ENCODE data around the gene BLTP2.

BLTP2 gene

DNA sequence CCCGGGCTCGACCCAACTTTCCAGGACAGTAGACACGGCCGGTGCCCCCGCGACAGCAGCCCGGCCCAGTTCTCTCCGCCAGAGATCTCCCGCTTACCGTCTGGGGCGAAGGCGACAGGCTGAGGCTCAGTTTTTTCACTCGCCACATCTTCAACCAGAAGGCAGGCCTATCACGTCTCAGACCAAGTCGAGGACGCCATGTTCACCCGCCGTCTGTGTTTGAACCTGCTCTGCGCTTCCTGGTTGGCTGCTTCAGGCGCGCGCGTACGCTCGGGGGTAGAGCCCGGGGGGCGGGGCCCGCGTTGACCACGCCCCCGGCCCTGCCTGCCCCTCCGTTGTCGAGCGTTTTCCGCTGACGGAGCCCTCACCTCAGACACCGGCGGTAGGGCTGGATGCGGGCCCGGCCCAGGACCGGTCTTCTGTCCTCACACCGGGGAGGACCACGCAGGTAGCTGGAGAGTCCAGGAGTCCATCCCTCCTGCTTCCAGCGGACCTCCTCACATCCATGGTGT, 46.1 kb downstream of the BLTP2 start, which contains the start of gene SPAG5:
SPAG5 (minus strand) TSS at position 227 of the 512 bp plus-strand sequence; CDS start at position 148, 79 bp downstream.
- DNase-seq (ENCODE audit: low read depth): peak; percentile 88

DNA sequence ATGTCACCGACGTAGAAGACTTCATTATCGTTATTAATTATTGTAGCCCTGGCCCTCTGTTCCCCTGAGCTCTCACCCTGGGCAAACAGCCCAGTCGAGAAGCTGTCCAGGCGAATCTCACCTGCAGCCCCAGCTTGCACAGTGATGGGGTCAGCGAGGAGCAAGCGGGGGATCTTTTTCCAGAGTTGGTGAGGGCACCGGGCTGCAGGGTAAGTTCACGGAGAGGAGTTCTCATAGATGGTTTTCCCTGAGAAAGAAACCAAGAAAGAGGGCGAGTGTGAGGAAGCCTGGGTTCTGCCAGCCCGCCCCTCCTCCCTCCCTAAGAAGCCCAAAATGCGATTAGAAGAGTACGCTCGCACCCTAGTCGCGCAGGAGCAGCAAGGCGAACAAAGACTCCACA, 46.6 kb downstream of the BLTP2 start:
- DNase-seq (ENCODE audit: low read depth): no peak

DNA sequence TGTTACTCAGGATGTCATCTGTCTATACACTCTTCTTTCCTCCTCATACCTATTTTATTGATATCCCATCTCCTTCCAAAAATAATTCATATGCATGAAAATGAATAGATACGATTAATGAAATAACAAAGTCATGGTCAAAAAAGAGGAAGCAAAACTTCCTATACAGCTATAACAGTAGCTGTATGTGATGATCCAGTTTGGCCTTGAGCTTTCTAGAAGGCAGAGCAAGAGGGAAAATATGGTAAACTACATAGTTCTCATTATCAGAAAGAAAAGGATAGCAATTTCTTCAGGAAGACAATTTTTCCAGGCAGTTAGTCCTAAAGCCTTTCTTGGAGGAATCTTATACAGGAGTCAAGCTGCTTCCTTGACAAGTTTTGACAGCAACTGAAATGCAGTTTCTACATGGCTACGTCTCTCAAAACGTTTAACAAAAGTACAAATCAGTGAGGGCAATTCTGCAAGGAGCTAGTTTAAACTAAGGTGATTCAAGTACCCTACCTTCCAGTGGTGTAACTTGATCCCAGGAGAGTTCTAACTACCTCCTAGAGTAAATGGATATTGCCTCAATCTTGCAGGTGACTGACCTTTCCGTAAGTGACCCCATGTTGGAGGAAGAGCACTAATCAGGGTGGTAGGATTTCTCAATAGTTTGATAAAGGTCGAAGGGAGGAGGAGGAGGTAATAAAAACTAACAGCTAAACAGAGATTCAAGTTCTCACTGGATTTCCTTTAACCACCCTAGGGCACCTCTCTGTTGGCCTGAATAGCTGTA, 47.2 kb downstream of the BLTP2 start:
- no peak for DNase-seq (ENCODE audit: low read depth)
